NOMO-1 (cell line): Measurements from ENCODE around the gene GIN1.
A peak's percentile ranks its signal among the peaks of the same experiment; 100 is the strongest.
"Not testable (repeated sequence)": the region's sequence is repeated elsewhere in the genome, so short reads cannot be mapped to it uniquely, and the experiment has no call there.

Source experiments
- DNase-seq, 2 experiments: peaks; one replicate each; lab custom pipeline; 2025; ENCODE audit not compliant: unreplicated experiment in 2 of 2; lab: John Stamatoyannopoulos, UW

Gene GIN1, protein sequence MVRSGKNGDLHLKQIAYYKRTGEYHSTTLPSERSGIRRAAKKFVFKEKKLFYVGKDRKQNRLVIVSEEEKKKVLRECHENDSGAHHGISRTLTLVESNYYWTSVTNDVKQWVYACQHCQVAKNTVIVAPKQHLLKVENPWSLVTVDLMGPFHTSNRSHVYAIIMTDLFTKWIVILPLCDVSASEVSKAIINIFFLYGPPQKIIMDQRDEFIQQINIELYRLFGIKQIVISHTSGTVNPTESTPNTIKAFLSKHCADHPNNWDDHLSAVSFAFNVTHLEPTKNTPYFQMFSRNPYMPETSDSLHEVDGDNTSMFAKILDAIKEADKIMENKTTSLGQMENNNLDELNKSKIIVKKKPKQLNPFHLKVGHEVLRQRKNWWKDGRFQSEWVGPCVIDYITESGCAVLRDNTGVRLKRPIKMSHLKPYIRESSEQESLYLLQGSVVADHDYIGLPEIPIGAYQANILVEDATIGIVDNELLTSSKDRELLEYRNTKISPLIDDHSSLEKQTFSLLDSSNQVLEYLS

DNA sequence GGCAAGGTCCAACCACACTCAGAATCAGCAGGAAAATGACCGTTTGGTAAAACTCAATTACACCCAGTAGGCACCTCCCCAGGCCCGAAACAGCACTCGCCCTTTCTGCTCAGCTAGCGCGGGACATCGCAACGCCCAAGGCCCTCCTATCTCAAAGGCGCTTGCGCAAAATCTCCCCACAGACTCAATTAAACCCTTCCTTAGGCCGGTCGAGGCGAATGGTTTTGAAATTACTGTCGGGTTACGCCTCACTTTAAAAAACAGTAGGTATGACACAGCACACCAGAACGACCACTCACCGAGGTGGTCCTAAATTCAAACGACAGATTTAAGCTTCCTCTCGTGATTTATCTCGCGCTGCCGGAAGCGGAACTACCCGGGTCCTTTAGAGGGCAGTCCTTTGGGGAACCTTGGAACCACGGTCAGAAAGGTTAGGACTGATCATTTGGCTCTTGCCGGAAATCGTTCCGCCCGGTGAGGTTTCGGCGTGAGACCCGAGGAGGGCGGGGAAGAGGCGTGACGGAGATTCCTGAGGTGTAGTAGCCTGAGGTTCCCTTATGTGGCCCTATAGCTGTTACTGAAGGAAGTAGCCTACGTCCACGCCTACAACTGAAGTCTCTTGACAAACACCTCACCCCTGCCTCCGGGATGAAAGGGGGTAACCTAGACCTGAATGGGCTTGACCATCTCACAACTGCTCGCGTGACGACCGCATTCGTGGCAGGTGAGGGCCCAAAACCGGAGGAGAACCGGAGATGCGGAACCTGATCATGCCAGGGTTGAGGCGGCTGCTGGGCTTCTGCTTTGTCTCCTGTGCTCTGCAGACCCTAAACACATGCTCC is at the start of gene GIN1, which contains the start of gene PPIP5K2:
Gene GIN1, minus strand, starts transcription at position 374 of the 842 bp plus-strand sequence. CDS start 11,431 bp downstream, outside the sequence.
Gene PPIP5K2, plus strand, starts transcription at position 537 of the 842 bp plus-strand sequence. CDS start 9,289 bp downstream, outside the sequence.
- peak; percentile 96 to 99 for DNase-seq

DNA sequence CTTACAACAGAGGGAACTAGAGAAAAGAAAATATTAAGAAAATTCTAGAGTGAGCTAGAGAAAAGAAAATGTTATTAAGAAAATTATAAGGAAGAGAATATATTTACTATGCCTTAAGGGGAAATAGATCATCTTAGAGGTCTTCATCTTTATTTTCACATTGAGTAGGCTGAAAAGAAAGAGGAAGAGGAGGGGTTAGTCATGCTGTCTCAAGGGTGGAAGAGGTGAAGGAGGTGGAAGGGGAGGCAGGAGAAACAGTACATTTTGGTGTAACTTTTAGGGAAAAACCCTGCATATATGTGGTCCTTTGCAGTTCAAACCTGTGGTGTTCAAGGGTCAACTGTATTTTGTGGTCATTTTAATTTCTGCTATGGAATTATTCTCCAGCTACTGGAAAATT is 46.8 kb upstream of the GIN1 start:
- peak in 1 of 2 experiments; percentile 41 for DNase-seq

DNA sequence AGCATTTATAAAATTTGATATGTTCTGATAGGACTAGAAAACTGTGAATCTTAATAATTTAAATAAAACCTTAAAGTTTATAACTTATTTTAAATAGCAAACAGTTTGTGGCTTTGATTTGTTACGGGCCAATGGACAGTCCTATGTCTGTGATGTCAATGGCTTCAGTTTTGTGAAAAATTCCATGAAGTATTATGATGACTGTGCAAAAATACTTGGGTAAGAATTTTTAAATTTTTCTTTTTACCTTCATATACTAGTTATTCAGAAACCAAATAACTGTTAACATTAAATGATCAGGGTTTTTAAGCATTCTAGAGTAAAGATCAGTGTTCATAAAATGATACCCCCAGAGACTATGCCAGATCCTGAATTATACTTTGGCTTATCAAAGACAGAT is 31.2 kb upstream of the GIN1 start:
- DNase-seq = no peak

DNA sequence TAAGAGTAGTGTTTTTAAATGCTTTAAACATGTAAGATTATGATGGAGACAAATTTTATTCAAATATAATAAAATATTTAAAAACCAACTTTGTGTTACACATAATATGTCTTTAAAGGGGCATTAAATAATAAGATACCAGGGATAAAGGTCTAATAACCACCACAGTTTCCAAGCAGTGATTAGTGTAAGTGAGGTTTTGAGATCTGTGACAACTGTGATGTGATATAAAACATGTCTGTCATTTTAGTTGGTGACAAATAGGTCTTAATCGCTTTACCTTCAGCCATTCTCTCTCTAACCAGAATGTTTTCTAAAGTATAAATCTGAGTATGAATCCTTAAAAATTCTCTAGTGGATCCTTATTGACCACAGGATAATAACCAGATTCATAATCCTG is 28.3 kb upstream of the GIN1 start:
- DNase-seq = no peak

DNA sequence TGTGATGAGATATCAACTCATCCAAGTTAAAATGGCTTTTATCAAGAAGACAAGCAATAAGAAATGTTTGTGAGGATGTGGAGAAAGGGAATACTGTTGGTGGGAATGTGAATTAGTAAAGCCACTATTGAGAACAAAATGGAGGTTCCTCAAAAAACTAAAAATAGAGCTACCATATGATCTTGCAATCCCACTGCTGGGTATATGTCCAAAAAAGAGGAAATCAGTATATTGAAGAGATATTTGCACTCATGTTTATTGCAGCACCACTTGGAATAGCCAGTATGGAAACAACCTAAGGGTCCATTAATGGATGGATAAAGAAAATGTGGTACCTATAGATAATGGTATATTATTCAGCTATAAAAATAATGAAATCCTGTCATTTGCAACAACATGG is 25.3 kb upstream of the GIN1 start:
- DNase-seq = peak in 1 of 2 experiments; percentile 45

DNA sequence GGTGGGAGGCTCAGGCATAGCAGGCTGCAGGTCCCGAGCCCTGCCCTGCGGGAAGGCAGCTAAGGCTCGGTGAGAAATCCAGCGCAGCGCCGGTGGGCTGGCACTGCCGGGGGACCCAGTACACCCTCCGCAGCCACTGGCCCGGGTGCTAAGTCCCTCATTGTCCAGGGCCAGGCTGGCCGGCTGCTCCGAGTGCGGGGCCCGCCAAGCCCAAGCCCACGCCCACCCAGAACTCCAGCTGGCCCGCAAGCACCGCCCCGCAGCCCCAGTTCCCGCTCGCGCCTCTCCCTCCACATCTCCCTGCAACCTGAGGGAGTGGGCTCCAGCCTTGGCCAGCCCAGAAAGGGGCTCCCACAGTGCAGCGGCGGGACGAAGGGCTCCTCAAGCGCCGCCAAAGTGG is 22.2 kb upstream of the GIN1 start:
- not testable (repeated sequence) for DNase-seq

DNA sequence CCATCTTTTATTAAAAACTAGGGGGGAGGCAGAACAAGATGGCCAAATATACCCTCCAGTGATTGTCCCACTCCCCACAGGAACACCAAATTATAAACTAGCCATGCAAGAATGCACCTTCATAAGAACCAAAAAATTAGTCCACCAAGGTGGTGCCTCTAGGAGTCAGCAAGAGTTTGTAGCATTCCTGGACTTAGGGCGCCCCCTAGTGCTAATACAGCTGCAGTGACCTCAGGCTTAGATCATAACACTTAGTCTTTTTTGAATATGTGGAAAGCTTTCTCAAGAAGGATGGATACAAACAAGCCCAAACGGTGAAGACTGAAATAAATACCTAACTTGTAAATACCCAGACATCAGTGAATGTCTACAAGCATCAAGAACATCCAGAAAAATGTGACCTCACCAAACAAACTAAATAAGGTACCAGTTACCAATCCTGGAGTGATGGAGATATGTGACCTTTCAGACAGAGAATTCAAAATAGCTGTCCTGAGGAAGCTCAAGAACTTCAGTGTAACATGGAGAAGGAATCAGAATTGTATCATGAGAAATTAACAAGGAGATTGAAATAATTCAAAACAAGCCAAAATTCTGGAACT is 19.4 kb upstream of the GIN1 start:
- peak; percentile 45 to 71 for DNase-seq

DNA sequence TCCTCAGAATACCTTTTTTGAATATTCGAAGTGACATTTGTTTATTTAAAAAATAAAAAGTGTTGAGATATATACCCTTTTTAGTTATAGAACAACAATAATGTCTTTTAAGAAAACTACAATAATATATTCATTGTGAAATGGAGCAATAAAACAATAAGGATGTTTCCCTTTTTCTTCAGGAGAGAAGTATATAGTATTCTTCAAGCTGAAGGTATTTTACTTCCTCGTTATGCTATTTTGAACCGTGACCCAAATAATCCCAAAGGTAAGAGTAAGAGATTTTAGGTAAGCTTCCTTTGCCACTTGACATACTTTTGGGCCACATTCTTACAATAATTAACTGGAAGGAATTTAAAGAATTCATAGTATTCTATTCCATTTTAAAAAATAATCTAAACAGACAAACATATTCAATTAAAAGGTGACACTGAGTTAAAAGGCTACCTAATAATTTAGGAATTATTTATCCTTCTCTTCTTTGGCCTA is 18.3 kb upstream of the GIN1 start:
- no peak for DNase-seq

DNA sequence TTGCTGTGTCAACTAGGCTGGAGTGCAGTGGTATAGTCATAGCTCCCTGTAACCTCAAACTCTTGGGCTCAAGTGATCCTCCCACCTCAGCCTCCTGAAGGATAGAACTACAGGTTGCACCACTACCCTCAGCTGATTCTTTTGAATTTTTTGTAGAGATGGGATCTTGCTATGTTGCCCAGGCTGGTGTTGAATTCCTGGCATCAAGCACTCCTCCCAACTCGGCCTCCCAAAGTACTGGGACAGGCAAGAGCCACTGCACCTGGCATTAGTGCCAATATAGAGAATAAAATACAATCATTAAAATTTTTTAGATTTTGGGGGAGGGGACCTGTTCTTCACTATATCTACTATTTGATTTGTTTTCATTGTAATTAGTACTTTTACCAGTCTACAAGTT is 15.5 kb upstream of the GIN1 start:
- no peak for DNase-seq

DNA sequence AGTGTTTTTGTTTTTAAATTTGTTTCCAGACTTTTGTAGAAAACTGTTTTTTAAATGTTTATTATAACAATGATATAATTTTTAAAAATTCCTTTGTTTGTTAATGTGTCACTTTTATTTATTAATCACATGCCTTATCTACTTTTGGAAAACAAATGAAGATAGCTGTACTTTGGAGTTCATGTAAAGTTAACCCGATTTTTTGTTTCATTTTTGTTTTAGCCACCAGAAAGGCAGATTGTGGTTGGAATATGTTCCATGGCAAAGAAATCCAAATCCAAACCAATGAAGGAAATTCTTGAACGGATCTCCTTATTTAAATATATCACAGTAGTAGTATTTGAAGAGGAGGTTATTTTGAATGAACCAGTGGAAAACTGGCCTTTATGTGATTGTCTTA is 13.3 kb upstream of the GIN1 start:
- DNase-seq = no peak

DNA sequence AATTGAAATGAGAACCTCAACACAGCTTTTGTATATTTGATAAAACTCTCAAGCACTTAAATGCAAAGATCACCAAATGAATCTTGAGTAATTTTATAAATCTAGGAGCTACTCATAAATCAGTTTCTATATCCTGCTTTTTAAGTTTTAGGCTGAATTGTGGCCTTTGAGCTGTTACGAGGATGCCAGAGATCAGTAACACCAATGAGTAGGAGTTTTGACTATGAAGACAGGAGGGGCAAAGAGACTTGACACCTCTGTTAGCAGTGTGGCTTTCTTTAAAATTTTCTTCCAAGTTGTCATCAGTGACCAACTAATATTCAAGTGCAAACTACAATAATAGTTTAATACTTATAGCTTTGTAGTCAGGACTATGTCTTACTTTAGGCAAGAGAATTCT is 12.7 kb upstream of the GIN1 start:
- DNase-seq = no peak

DNA sequence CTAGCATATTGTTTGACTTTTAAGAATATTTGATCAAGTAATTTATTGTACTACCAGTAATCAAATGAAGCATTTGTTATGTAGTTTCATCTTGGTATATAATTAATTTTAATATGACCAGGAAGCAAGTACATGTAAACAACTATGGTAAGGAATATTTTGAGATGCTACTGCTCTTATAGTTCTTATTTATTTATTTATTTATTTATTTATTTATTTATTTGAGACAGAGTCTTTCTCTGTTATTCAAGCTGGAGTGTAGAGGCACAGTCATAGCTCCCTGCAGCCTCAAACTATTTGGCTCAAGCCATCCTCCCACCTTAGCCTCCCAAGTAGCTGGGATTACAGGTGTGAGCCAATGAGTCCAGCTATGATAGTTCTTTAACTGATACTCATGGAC is 8.3 kb upstream of the GIN1 start:
- no peak for DNase-seq

DNA sequence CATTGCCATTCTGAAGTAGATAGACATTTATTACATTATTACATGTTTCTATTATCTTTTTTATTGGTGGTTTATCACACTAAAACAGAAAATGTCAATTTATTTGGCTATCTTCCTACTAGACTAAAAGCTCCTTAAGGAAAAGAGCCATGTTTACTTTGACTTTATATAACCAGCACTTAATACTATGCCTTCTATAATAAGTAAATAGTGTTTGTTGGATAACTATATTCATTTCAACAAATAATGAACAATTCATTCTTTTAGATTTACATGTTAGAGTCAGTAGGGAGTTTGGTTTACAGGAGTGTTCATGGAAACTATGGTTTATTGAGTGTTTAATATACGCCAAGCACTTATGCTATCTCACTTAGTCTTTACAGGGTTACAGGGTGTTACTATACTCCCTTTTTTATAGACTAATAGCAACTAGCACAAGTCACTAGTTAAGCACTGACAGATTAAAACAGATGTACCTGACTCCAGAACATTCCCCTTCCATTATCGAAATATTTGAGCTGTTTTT is 7.4 kb upstream of the GIN1 start:
- DNase-seq = no peak

DNA sequence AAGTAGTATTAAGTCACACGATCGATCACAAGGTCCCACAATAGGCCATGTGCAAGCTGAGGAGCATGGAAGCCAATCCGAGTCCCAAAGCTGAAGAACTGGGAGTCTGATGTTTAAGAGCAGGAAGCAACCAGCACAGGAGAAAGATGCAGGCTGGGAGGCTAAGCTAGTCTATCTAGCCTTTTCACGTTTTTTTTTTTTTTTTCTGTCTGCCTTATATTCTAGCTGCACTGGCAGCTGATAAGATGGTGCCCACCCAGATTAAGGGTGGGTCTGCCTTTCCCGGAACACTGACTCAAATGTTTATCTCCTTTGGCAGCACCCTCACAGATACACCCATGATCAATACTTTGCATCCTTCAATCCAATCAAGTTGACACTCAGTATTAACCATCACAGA is 6.6 kb upstream of the GIN1 start:
- no peak for DNase-seq

DNA sequence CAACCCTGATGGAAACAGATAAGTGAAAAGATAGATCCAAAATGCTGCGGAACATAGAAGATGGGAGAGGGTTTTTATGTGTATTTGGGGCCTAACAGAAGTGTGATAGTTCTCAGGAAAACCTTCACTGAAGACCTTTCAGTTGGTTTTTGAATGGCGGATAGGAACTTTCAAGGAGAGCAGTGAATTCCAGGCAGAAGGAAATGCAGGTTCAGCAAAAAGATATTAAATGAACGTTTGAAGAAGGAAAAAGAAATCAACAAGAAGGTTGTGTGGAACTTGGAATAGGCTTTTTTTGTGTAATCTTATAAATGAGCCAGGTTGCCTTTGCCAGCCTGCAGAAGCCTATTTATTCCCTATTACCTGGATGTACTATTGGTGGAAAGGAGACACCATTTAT is 2.3 kb upstream of the GIN1 start:
- no peak for DNase-seq

DNA sequence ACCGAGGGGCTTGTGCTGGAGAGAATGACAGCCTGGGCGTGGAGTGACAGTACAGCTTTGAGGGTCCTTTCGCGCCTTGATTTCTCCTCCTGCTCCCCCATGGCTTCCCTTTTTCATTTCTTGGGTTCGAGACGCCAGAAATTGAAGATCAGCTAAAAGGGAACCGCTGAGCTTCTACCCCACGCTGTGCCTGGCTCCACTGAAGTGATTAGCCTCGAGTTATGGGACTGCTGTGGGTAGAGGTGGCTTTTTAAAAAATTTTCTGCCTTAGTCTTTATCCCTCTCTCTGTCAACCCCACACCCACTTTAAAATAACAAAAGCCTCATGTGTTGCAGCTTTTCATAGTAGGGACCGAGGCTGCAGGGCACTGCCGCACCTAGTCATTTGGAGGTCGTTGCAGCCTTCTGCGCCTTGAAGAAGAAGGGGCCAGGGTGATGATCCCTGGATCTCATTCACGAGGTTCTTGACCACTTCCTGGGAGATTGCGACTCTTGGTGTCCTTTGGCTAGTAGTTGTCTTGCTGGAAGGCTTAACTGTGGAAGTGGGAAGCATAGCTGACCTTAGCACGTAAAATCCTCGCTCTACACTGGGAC is 766 bp upstream of the GIN1 start:
- peak; percentile 37 to 40 for DNase-seq

DNA sequence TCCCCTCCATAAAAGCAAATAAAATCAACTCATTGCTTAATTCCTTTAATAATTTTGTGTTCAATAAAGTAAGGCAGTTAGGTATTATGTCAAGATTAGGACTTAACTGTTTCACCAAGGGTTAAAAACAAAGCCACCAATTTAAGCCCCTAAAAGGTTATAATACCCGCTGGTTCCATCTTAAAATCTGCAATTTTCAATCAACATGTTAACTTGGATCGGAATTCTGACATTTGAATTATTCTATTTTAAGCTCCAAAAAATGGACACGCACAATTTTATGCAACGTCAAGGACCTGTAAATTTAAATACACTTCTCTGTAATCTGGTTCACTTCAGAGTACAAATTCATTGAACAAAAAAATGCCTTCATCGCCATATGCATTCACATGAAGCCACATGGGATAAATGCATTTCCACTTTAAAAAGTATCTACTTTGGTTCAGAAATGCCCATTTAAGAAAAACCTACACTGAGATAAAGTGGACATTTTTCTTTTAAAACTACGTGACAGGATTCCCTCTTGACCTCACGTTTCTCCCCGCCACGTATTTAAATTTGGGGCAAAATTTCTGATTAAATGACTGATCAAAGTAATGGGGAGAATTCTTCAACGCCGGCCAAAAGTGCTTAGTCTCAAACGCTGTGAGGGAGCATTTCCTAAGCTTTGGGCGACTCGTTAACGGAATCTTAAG is 721 bp downstream of the GIN1 start:
- peak; percentile 6 to 47 for DNase-seq

DNA sequence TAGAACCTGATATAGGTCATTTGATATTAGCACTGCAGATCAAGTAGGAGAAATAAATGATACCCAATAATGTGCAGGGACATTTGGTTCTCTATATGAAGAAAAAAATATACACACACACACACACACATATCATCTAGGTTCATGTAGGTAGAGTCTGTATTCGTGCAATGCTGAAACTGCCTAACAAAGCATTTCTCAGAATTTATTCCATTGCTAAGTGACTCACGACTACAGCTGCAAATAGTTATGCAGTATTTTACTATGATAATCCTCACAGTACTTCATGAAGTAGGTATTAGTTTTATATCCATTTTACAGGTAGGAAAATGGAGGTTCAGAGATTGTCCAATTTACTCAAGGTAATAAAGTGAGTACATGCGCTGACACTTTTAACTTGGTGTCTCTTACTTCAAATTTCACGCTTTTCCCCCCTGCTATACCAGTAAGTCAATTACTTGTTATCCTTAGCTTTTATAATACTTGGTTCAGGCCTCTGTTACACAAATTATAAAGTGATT is 2.4 kb downstream of the GIN1 start:
- DNase-seq = no peak

DNA sequence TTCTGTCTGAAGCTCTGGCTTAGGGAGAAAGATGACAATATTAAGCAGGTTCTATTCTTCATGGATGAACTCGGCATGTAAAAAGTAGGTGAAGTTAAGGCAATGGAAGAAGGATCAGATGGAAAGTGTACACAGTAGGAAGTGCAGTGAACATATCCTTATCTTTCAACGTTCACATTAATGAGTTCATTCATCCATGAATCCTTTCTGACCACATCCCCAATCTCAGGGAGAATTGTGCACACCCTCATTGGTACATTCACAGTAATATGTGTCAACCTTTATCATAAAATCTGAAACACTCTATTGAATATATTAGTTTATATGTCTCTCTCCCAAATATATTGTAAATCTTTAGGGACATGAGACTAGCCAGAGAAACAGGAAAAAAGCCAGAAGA is 5.5 kb downstream of the GIN1 start:
- no peak for DNase-seq

DNA sequence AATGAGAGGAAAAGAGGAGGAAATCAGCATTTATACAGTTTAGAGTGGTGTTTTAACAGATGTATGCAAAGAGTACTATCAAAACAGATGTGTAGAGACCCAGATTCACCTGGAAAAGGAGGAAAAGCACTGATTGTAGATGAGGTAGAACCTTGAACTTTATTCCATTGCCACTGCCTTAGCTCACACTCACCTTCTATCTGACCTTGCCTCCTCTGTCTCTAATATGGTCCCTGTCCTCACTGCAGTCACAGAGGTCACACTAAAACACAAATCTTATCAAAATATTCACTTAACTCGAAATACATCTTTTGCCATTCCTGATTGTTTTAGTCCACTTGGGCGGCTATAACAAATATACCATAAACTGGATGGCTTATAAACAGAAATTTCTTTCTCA is 7.0 kb downstream of the GIN1 start:
- no peak for DNase-seq
